Prostate gland (tissue), 2 donors: ENCODE data around the gene ANKRD12.

Experiments used
- POLR2AphosphoS5 ChIP-seq: sonication (generic); formaldehyde crosslinking; IDR thresholded peaks from one replicate; pipeline ENCODE4 v1.6.1; 2017; ENCODE audit warnings: antibody characterized with exemption
- TF ChIP-seq, protein P1 (sequence below), 4 experiments: fragments of 200-600 bp in 2 of 4; fragments of 450-650 bp in 2 of 4; sonication (generic) in 2 of 4; IDR thresholded peaks; 1 replicate in 3 of 4; 2 replicates in 1 of 4; pipeline ENCODE4 v1.5.1; 2016 to 2019; ENCODE audit warnings: antibody characterized with exemption in 4 of 4, mild to moderate bottlenecking in 2 of 4, moderate library complexity in 2 of 4

DNA sequence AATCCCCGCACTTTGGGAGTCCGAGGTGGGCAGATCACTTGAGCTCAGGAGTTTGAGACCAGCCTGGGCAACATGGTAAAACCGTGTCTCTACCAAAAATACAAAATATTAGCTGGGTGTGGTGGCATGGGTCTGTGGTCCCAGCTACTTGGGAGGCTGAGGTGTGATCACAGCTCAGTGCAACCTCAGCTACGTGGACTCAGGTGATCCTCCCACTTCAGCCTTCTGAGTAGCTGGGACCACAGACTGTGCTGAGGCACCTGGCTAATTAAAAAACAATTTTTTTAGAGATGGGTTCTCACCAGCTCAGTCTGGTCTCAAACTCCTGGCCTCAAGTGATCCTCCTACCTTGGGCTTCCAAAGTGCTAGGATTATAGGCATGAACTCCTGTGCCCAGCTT lies 23.4 kb downstream of the ANKRD12 start:
- TF ChIP-seq, protein P1, sequence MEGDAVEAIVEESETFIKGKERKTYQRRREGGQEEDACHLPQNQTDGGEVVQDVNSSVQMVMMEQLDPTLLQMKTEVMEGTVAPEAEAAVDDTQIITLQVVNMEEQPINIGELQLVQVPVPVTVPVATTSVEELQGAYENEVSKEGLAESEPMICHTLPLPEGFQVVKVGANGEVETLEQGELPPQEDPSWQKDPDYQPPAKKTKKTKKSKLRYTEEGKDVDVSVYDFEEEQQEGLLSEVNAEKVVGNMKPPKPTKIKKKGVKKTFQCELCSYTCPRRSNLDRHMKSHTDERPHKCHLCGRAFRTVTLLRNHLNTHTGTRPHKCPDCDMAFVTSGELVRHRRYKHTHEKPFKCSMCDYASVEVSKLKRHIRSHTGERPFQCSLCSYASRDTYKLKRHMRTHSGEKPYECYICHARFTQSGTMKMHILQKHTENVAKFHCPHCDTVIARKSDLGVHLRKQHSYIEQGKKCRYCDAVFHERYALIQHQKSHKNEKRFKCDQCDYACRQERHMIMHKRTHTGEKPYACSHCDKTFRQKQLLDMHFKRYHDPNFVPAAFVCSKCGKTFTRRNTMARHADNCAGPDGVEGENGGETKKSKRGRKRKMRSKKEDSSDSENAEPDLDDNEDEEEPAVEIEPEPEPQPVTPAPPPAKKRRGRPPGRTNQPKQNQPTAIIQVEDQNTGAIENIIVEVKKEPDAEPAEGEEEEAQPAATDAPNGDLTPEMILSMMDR (IDR thresholded peaks at IDR 0.05), result no peak
- TF ChIP-seq POLR2AphosphoS5, result no peak
